ENCODE data around the gene PTGER1.

GRCh38 chr19:14497228-14497921 lies 22.2 kb upstream of the PTGER1 start:
- no peak for TF ChIP-seq CTCF (IDR thresholded peaks at IDR 0.05; ENCODE audit: low read length)
- no peak for TF ChIP-seq EZH2 (IDR thresholded peaks at IDR 0.05; ENCODE audit: borderline replicate concordance, low read length)
